Stimulated activated naive CD4-positive, alpha-beta T cell (primary cell): Measurements from ENCODE around the gene RIPOR3.
"Not testable (repeated sequence)": the region's sequence is repeated elsewhere in the genome, so short reads cannot be mapped to it uniquely, and the experiment has no call there.

Experiments used
- DNase-seq, 6 experiments: peaks; one replicate each; lab custom pipeline; 2025; lab: John Stamatoyannopoulos, UW

The RIPOR3 gene

DNA sequence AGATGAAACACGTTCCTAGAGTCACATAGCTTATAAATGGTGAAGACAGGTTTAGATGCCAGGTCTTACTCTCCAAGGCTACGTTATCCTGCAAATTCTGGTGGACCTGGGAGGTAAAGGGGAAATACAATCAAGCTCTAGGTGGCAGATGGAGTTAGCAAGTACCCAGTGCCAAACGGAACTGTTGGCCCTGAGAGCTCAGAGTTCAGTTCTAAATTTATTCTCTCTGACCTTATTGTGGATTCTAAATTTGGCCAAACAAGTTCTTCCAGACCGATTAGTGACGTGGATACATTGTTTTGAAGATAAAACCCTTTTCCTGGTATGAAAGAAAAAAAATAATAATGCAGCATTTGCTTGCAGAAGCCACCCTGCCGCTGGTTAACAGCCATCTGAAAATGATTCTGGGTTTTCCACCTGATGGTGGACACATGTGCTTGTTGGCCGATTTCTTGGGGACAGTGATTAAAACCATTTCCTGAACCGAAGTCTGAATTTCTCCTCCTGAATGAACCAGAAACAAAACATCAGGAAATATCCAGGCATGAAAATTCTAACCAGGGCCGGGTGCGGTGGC, 32.5 kb downstream of the RIPOR3 start:
- DNase-seq = no peak

DNA sequence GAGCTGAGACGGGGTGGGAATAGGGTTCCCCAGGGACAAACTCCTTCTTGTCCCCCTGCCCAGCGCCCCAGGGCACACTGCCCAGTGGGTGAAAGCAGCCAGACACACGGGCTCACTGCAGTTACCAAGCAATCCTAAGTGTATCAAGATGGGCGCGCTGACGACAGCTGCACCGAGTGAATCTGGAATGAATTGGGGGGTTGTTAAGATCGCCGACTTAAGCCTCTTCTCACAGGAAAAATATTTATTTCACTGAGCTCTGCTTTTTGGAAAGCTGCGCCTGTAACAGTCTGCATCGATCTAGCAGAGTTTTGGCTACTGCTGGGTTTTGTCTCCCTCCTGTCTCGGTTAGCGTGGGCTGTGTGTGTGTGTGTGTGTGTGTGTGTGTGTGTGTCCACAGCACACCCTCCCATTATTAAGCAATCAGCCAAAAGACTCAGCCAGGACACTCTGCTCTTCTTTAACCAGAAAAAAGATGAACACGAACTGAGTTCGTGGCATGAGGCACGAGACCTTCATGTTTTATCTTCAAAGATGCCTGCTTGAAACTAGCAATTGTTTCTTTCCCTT, 35.9 kb downstream of the RIPOR3 start:
- DNase-seq = no peak

DNA sequence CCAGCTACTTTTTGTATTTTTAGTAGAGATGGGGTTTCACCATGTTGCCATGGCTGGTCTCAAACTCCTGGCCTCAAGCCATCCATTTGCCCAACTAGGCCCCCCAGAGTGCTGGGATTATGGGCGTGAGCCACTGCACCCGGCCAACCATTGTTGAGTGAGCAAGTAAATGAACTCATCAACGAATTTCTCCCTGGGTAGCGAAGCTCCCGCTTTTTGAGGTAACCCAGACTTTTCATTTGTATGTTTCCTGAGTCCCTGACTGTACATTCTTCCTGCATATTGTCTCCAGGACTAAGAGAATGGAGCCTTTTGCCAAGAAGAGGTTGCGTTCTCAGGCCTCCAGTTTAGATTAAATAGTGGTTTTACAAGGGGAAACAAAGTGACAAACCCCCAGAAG, 36.4 kb downstream of the RIPOR3 start:
- no peak for DNase-seq

DNA sequence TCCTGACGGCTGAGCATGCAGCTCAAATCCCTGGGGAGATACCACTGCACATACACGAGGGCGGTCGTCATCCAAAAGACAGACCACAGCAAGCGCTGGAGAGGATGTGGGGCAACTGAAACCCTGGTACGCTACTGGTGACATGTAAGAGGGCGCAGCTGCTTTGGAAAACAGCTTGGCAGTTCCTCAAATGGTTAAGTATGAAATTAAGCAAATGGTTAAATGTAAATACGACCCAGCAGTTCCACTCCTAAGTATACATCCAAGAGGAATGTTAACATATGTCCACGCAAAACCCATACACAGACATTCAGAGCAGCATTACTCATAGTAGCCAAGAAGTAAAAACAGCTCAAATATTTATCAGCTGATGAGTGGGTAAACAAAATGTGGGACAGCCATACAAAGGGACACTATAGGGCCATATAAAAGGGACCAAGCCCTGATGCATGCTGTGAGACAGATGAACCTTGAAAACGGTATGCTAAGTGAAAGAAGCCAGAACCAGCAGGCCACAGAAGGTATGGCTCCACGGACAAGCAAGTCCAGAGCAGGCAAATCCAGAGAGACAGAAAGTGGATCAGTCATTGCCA, 38.5 kb downstream of the RIPOR3 start:
- DNase-seq = no peak

DNA sequence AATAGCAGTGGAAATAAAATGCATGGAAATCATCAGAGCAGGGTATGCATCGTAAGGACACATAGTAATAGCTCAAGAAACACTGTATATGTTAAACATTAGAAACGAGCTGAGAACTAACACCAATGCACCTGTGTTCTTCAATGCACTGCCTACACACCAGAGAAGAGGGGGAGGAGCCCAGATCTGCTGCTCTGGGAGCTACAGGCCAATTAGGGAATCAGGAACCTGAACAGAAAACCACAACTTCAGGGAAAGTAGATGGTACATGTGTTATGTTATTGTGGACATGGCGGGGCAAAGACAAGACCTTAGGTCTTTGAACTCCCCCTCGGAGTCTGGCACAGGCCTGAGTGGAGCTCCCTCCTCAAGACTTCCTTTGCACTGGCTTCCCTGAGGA, 39.7 kb downstream of the RIPOR3 start:
- no peak for DNase-seq

DNA sequence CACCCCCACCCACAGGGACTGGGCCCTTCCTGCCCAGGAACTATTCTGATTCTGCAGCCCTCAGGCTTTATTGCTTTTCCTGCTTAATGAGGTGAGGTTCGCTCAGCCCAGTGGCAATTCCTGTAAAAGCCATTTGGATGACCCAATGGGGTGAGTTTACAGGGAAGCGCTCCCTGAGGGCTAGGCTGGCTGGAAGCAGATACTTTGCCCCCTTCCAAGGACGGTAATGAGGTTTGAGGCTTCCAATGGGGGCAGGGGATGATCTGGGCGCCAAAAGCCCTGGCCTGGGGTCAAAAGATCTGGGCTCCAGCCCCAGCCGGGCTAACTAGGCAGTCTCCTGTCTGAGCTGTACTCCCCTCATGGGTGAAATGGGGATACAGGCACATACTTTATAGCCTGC, 41.8 kb downstream of the RIPOR3 start:
- DNase-seq = no peak

DNA sequence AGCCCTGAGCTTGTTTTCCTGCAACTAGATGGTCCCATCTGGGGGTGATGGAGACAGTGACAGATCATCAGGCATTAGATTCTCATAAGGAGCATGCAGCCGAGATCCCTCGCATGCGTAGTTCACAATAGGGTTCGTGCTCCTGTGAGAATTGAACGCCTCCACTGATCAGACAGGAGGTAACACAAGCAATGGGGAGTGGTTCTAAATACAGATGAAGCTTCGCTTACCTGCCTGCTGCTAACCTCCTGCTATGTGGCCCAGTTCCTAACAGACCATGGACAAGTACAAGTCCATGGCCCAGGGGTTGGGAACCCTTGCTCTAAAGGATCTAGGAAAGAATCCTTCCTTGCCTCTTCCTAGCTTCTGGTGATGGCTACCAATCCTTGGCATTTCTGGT, 42.7 kb downstream of the RIPOR3 start:
- DNase-seq = no peak

DNA sequence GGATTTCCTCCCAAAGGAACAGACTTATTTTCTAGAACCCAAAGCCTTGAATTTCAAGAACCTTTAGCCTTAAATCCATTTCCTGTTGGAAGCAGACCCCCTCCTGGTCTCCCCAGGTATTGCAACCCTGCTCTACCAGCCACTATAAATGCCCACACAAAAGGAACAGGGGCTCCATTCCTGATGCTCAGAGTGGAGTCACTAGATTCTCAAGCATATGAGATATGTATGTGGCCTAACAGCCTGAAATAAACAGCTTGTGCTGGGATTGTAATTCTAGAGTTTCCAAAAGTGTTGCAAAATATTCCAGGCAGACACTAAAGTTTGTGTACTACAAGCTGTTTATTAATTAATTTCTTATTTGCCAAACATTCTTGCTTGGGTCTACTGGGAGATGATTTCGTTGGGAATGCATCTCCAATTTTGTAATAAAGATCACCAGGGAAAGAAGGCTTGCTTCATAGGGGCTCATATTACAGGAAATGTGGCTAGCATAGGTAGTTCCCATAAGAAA, 44.8 kb downstream of the RIPOR3 start:
- no peak for DNase-seq

DNA sequence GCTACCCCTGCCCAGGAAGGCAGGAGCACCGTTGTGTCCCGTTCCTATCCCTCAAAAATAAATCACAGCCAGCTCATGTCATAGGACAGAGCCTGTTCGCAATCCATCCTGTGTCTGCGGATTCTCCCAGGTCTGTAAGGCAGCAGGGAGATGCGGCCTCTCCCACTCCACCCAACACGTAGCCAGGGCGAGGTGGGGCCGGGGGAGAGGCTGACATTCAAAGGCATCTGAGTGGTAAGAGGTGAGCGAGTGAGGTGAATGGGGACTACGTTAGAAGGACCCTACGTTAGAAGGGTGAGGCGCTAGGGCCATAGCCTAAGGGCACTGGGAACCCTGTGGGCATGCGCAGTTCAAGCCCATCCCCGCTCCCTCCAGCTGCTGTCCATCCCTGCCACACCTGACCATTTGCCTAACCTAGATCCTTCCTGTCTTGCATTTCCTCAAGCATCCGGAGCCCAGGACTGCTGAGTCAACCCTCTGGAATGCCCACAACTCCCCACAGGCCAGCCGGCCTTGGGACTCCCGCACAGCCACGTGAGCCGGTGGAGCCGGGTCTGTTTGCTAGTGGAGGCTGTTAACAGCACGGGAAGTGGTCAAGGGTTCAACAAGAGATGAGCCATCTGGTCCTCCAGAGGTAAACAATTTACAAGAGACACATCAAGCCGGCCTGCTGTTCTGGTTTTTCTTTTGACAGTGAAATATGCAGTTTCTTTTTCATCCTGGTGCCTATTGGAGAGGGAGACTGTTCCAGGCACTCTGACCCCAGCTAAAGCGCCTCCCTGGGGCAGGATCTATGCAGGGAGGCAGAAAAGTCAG, 45.9 kb downstream of the RIPOR3 start:
- DNase-seq = no peak

DNA sequence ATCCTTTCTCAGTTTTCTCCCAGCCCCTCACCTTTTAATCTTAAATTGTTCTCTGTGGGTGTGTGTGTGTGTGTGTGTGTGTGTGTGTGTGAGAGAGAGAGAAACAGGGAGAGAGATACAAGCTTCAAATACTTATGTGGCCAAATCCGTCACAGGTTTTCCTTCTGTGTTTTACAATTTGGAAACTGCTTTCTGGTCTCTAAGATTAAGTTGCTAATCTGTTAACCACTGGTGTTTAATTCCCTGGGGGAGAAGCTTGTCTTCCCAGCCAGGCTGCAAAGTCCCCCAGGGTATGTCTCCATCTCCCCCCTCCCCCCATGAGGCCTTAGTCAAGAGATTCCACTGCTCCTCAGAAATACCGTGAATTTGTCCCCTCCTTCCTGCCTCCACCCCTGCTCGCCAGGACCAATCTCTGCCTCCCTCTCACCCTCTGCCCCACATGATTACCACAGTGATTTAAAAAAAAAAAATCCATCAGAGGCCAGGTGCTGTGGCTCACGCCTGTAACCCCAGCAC, 49.0 kb downstream of the RIPOR3 start:
- DNase-seq = no peak

DNA sequence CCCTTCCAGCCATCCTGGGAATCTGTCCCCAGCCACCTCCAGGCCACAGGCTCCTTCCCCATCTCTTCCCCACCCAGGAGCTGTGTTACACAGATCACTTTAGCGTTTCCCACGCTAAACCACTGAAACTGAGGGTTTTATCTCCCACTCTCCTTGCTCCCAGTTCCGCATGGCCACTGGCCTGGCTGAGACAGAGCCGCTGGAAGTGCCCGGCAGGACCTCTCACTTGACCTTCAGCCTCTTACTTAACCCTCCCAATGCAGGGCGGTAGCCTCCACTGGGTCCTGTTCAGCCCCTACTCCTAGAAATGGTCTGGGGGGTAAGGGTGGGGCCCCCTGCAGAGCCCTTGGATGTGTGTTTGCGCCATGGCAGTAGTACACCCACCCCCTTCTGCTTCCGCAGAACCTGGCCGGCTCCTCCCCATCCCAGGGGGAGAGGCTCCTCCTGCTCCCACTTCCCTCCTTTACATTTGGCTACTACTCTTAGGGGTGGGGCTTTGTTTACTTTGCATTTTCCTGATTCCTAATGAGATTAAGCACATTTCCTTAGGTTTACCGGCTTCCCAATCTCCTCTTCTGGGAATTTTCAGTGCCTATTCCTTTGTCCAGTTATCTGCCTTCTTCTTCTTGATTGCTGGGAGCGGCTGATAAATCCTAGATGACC, 49.6 kb downstream of the RIPOR3 start:
- DNase-seq = not testable (repeated sequence)

DNA sequence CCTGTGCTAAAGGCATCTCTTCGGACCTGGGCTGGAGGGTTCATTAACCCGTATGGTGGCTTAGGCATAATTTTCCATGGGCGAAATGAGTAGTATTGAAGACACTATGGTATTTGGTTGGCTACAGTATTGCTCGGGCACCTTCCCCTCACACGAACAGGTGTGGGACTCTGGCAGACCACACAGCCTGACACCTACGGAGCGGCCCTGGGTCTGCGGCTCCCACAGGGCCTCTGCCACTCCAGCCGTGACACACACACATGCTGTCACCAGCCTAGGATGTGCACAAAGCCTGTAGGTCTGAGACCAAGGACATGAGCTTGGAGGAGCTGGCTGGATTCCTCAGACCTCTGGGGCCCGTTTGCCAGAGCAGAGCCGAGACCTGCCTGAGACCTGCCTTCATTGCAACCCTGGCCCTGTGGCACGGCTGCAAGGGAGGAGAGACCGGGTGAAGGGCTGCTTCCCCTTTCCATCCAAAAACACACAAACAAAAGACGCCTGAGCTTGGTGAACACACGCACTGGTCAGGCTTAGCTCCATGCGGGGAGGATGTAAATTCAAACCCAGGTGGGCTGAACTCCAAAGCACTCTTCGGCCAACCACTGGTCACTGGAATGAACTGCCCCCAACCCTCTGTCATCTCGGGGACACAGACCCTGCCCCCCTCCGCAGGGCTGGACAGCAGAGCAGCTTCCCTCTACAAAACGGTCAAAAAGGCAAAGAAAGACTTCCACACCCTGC, 51.2 kb downstream of the RIPOR3 start:
- not testable (repeated sequence) for DNase-seq

DNA sequence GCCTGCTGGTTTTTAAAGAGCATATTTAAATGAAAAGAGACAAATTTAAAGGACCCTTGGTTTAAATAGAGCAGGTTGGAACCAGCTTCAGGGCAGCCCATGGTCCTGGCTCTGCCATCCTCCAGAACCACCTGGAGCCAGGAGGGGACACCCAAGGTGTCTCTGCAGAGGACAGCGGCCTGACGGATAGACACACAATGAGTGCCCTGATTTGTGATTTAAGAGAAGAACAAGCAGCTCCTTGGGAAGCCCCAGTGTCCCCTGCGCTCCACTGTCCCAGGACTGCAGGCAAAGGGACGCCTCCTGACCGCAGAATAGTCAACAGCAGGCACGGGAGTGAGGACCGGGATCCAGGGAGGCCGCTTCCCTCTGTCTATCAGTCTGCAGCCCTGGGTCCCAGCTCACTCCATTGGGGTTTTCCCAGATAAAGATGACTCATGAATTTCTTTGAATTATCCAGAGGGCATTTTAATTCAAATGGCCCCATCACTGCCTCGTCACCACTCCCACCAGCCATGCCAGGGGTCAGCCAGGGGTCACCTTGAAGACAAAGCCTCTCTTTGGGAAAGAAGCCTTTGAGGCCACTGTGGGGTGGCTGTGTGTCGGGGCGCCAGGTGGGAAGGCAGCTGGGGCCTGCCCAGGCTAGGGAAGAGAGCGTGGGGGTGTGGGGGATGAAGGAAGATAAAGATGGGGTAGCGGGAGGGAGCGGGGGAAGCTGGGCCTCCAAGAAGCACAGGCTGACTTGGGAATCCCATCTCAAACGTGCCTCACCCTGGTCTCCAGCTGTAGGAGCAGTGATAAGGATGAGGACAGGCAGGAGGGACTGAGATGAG, 53.1 kb downstream of the RIPOR3 start:
- DNase-seq = not testable (repeated sequence)

DNA sequence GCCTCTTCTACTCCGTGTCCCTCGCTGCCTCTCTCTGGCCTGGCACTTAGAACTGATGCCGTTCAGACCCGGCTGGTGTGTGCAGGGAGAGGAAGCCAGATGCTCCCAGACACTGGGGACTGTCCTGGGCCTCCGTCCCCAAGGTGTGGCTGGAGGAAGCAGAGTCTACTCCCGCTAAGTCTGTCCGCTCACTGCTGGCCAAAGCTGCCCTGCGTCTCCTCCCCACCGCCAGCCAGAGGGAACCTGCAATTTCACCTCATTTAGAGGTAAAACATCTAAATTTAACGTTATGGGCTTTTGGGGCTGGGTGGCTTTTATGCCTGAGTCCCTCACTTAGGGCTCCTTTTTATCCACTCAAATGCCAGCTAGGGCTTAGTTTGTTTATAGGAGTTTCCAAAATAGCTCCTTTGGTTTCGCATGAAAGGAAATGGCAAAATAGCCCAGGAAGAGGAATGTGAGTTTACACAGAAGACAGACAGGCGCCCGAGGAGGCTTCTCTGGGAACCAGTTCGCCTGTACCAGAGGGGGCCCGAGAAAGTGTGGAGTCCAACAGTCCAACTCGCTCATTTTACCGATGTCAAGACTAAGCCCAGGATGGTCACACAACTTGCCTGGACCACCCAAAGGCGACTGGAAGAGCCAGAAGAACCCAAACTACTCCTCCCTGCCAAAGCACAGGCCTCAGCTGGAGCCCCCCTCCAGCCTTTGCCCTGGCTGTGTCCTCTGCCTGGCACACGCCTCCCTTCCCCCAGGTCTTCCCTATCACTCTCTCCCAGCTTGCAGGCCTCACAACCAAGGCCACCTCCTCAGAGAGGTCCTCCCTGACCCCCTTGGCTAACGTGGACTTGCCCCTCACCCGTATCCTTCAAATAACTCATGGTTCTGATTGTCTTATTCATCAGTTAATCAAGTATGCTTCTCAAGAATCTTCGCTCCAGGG, 54.5 kb downstream of the RIPOR3 start:
- no peak for DNase-seq

DNA sequence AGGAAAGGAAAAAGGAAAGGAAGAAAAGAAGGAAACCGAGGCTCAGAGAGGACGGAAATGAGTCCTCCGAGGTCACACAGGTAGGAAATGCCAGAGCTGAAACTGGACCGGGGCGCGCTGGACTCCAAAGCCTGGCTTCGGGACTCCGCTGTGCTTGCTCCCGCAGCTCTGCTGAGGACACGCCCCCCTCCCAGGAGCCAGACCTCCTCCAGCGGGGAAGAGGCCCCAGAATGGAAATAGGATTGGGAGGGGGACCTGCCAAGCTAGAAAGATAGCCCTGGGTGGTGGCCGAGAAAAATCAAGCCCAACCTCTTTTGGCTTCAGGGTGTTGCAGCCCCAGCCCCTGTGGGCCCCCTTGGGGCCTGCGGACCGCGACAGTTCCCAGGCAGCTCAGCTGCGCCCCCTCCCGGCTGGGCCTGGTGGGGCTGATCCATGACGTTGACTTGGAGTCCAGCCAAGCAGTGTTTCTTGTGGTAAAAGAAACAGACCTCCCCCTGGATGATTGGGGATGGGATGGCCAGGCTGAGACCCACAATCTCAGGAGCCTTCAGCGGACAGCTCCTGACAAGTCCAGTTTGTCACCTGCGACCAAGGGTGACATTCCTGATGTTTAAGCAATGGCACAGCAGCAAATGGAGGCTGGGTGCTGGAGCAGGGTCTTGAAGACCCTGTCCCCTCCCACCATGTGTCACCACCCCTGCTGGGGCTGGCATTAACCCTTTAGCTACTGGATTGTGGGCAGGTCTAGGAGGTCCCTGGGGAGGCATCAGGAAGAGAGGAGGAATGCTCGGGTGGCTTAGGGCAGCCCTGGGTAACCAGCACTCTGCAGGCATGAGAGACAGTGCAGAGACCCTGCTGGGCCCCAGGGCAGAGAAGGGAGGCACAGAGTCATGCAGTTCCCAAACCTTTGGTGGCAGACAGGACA, 55.4 kb downstream of the RIPOR3 start:
- peak in 4 of 6 experiments; percentile 6 to 28 (median 16) for DNase-seq

DNA sequence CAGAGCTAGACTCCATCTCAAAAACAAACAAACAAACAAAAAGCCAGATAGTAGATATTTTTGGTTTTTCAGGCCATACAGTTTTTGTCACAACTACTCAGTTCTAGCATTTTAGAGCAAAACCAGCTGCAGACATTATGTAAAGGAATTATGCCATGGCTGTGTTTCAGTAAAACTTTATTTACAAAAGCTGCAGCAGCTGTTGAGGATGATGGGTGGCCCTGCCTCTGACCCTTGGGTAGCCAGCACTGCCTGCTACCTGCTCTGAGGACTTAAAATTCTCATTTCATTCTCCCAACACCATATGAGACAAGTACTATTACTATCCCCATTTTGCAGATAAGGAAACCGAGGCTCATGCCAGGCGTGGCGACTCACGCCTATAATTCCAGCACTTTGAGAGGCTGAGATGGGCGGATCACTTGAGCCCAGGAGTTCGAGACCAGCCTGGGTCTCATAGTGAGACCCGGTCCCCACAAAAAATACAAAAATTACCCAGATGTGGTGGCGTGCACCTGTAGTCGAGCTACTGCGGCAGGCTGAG, 56.3 kb downstream of the RIPOR3 start:
- no peak for DNase-seq

DNA sequence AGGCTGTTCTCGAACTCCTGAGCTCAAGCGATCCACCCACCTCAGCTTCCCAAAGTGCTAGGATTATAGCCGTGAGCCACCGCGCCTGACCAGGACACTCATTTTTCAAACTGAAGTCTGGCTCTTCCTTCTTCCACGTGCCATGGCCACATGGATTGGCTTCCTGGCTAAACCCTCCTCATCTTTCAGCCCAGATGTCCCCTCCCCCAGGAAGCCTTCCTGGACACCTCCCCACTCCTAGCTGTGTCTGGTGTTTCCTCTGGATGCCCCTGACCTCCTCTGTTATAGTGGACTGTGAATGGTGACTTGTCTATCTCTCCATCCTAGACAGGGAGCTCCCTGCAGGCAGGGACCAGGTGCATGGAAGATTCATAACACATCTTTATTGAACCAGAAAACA, 57.2 kb downstream of the RIPOR3 start:
- DNase-seq = no peak

DNA sequence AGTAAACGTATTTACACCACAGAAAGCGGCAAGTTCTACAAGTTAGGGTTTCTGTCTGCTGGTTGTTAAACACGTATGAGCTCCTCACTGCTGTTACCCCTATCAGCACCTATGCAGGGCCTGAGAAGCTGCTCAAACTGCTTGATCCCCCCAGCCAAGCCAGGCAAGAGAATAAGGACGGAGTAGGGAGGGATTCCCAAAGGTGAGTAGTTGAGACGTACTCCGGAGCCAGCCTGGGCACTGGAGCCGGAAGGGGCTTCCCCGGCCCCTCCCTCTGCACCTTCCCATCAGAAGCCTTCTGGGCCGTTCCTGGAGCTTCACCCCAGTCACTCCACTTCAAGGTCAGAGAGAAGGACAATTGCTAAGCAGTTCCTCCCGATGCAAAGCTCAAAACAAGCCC, 58.0 kb downstream of the RIPOR3 start:
- DNase-seq = no peak
